Measurements from ENCODE around the gene RTN4IP1. TPM values are rescaled to one million over a fixed set of nuclear protein-coding genes. Genes with fewer than 3 reads are reported as not detected.

The RTN4IP1 gene
- total RNA-seq, 1 donor from 2014 or later, result 7.1 TPM

DNA sequence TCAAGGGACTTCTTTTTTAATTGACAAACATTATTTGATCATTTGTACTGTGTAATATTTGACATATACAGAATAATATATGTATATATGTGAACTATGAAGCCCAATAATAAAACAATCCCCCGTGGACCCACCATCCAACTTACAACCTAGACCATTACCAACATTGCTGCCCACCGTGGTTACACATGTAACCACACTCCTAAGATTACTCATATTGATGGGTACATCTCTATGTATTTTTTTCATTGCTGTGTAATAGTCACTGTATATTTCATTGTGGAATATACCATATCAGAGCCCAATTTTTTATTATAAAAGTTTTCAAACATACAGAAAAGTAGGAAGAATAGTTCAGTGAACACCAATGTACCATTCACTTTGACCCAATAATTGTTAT, 94.3 kb downstream of the RTN4IP1 start:
- no peak for TF ChIP-seq CTCF (IDR thresholded peaks at IDR 0.05; ENCODE audit: unreplicated experiment)
- H3K9me3 Mint-ChIP-seq (ENCODE audit: low read depth), result peaks cover 4% of the 10 kb centered on the region
- no peaks in the 10 kb centered on the region for H3K36me3 Mint-ChIP-seq (ENCODE audit: insufficient read depth)
- H3K4me3 Mint-ChIP-seq (ENCODE audit: low read depth), result no peak overlapping the region
- H3K27ac Mint-ChIP-seq, result no peak overlapping the region
- peaks cover 19% of the 10 kb centered on the region for H3K27me3 Mint-ChIP-seq
- H3K4me1 Mint-ChIP-seq (ENCODE audit: low read depth), result peaks cover 2% of the 10 kb centered on the region
- no peak for DNase-seq (ENCODE audit: low spot score, unreplicated experiment)

DNA sequence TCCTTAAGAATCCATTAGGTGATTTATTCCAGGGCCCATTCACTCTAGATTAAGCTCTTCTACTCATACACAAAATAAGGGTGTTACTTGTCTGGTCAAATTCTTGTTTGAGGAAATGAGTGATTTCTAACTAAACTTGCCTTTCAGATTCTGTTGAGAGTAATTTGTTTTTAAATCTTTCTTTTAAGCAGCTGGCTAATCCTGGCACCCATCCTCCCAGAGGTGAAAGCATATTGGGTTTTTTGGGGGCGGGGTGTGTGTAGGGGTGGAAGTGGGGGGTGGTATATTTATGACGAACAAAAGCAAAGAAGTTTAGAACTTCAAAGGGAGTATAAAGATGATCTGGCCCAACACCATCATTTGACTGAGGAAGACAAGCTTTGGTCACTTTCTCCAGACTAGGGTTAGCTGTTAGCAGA, 94.7 kb downstream of the RTN4IP1 start:
- Mint-ChIP-seq H3K36me3 (ENCODE audit: insufficient read depth) (no peaks in the 10 kb centered on the region), H3K4me3 (ENCODE audit: low read depth) (no peak overlapping the region), H3K9me3 (ENCODE audit: low read depth) (peaks cover 4% of the 10 kb centered on the region), H3K27me3 (peaks cover 18% of the 10 kb centered on the region), H3K4me1 (ENCODE audit: low read depth) (peaks cover under 1% of the 10 kb centered on the region), H3K27ac (no peak overlapping the region)
- DNase-seq (ENCODE audit: low spot score, unreplicated experiment), result no peak
- TF ChIP-seq CTCF (IDR thresholded peaks at IDR 0.05; ENCODE audit: unreplicated experiment), result no peak

DNA sequence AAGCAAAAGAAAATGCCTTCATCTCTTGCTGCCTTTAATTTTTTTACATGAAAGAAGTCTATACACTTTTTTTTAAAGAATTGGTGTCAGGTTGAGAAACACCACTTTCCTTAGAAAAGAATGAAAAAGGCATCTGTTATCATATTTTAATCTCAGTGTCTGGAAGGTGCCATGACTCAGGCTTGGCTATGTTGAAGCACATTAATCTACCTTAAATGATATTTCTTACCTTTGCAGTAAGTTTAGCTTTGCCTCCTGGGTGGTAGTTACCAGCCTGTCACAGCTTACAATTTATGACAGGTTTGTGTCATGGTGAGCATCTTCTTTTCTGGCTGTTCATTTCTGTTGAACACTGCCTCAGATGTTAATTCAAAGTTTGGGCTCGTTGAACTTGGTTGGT, 95.3 kb downstream of the RTN4IP1 start:
- Mint-ChIP-seq H3K36me3 (ENCODE audit: insufficient read depth) (no peaks in the 10 kb centered on the region), H3K4me1 (ENCODE audit: low read depth) (no peaks in the 10 kb centered on the region), H3K27ac (no peak overlapping the region), H3K9me3 (ENCODE audit: low read depth) (peaks cover 4% of the 10 kb centered on the region), H3K27me3 (peaks cover 15% of the 10 kb centered on the region), H3K4me3 (ENCODE audit: low read depth) (no peak overlapping the region)
- no peak for DNase-seq (ENCODE audit: low spot score, unreplicated experiment)
- TF ChIP-seq CTCF (IDR thresholded peaks at IDR 0.05; ENCODE audit: unreplicated experiment), result no peak

- DNase-seq (ENCODE audit: low spot score, unreplicated experiment), result no peak
- no peak for TF ChIP-seq CTCF (IDR thresholded peaks at IDR 0.05; ENCODE audit: unreplicated experiment)
- H3K27ac Mint-ChIP-seq, result no peak overlapping the region
Measured at GRCh38 chr6:106533054-106533453, 96.2 kb downstream of the RTN4IP1 start.

GRCh38 chr6:106530502-106530901, 98.8 kb downstream of the RTN4IP1 start:
- Mint-ChIP-seq H3K4me3 (ENCODE audit: low read depth) (no peak overlapping the region), H3K36me3 (ENCODE audit: insufficient read depth) (no peaks in the 10 kb centered on the region)

More at GRCh38 chr6:106533054-106533453, 96.2 kb downstream of the RTN4IP1 start:
- Mint-ChIP-seq H3K27me3 (peaks cover 15% of the 10 kb centered on the region), H3K4me3 (ENCODE audit: low read depth) (no peak overlapping the region), H3K4me1 (ENCODE audit: low read depth) (no peaks in the 10 kb centered on the region), H3K9me3 (ENCODE audit: low read depth) (peaks cover 4% of the 10 kb centered on the region), H3K36me3 (ENCODE audit: insufficient read depth) (no peaks in the 10 kb centered on the region)

More at GRCh38 chr6:106530502-106530901, 98.8 kb downstream of the RTN4IP1 start:
- TF ChIP-seq CTCF (IDR thresholded peaks at IDR 0.05; ENCODE audit: unreplicated experiment), result no peak
- H3K27ac Mint-ChIP-seq, result no peak overlapping the region
- H3K4me1 Mint-ChIP-seq (ENCODE audit: low read depth), result peaks cover 1% of the 10 kb centered on the region
- H3K27me3 Mint-ChIP-seq, result peaks cover 12% of the 10 kb centered on the region
- no peaks in the 10 kb centered on the region for H3K9me3 Mint-ChIP-seq (ENCODE audit: low read depth)
- no peak for DNase-seq (ENCODE audit: low spot score, unreplicated experiment)
